Endodermal cell (in vitro differentiated cells): ENCODE data around the gene NOL6. TPM values are rescaled to one million over a fixed set of nuclear protein-coding genes. Genes with fewer than 3 reads are reported as not detected.

Source experiments
- DNase-seq: peaks from one replicate; pipeline ENCODE4 v3.0.0-alpha.2; 2017
- H3K27ac ChIP-seq: 2 replicates; pipeline ENCODE4 v1.5.1; 2013; ENCODE audit warnings: mild to moderate bottlenecking, low read depth, low read length, moderate library complexity
- H3K27me3 ChIP-seq: 2 replicates; pipeline ENCODE4 v1.6.1; 2013; ENCODE audit warnings: mild to moderate bottlenecking, low read length, moderate library complexity; ENCODE audit not compliant: insufficient read depth, control insufficient read depth, poor library complexity, severe bottlenecking
- H3K36me3 ChIP-seq: 2 replicates; pipeline ENCODE4 v1.7.0; 2013; ENCODE audit warnings: mild to moderate bottlenecking, low read length, moderate library complexity; ENCODE audit not compliant: control insufficient read depth, insufficient read depth
- H3K4me1 ChIP-seq: one replicate; pipeline ENCODE4 v1.7.0; 2013; ENCODE audit warnings: low read length; ENCODE audit not compliant: control insufficient read depth, insufficient read depth
- H3K4me3 ChIP-seq: 2 replicates; pipeline ENCODE4 v1.5.1; 2013; ENCODE audit warnings: mild to moderate bottlenecking, low read length, moderate library complexity
- H3K9ac ChIP-seq: 2 replicates; pipeline ENCODE4 v1.6.1; 2013; ENCODE audit warnings: mild to moderate bottlenecking, low read length, moderate library complexity; ENCODE audit not compliant: poor library complexity, severe bottlenecking; ENCODE audit errors: extremely low read depth
- H3K9me3 ChIP-seq: 2 replicates; pipeline ENCODE4 v1.6.1; 2013; ENCODE audit warnings: mild to moderate bottlenecking, low read length, moderate library complexity; ENCODE audit not compliant: control insufficient read depth
- H3K27ac Mint-ChIP-seq: 2 replicates; pipeline ENCODE4 v1.8.0; 2020; ENCODE audit warnings: mixed read lengths
- H3K27me3 Mint-ChIP-seq: 2 replicates; pipeline ENCODE4 v1.8.0; 2021; ENCODE audit warnings: mild to moderate bottlenecking, mixed read lengths; ENCODE audit not compliant: insufficient read depth
- H3K36me3 Mint-ChIP-seq: 2 replicates; pipeline ENCODE4 v1.8.0; 2020; ENCODE audit warnings: low read depth, mixed read lengths
- H3K4me1 Mint-ChIP-seq: 2 replicates; pipeline ENCODE4 v1.8.0; 2020; ENCODE audit warnings: mixed read lengths
- H3K4me3 Mint-ChIP-seq: 2 replicates; pipeline ENCODE4 v1.8.0; 2020; ENCODE audit warnings: mild to moderate bottlenecking, moderate library complexity, mixed read lengths
- H3K9me3 Mint-ChIP-seq: 2 replicates; pipeline ENCODE4 v1.8.0; 2020; ENCODE audit warnings: mild to moderate bottlenecking, mixed read lengths
- CTCF ChIP-seq: fragments of 200-600 bp; sonication (generic); conservative IDR thresholded peaks from 2 replicates; pipeline ENCODE4 v1.5.0; 2021; ENCODE audit warnings: antibody characterized with exemption, mild to moderate bottlenecking
- WGBS, 2 experiments: methylation state at CpG; one replicate each; pipeline versions ENCODE4 v1.1.5 to v1.1.7; 2013; ENCODE audit warnings: missing lambda C conversion rate in 2 of 2, mixed read lengths in 1 of 2; ENCODE audit not compliant: insufficient coverage in 1 of 2, insufficient read length in 1 of 2; 5-methylcytosine and 5-hydroxymethylcytosine counted together
- total RNA-seq, 2 donors: library from RNA; stranded (reverse); fragmentation: NEBNext Ultra II Directional in 1 of 2; extraction: Animal tissue kit (Norgen Biotek cat#: 25700) in 1 of 2; gene quantifications; 2 replicates in 1 of 2; 3 replicates in 1 of 2; pipeline ENCODE4 v1.2.1, GENCODE V29; 2021

The NOL6 gene
- total RNA-seq, 2 donors from 2014 or later: 34.2 to 34.6 TPM

GRCh38 chr9:33475357-33475756, 1.6 kb upstream of the NOL6 start:
- Histone ChIP-seq H3K36me3 (peaks cover 11% of the 10 kb centered on the region), H3K4me1 (no peaks in the 10 kb centered on the region), H3K9me3 (no peaks in the 10 kb centered on the region), H3K4me3 (no peak overlapping the region), H3K27me3 (no peaks in the 10 kb centered on the region), H3K27ac (no peak overlapping the region), H3K9ac (no peak overlapping the region)
- H3K36me3 Mint-ChIP-seq: peaks cover 17% of the 10 kb centered on the region
- H3K9me3 Mint-ChIP-seq: no peaks in the 10 kb centered on the region
- H3K27ac Mint-ChIP-seq: no peak overlapping the region
- H3K4me1 Mint-ChIP-seq: peaks cover 11% of the 10 kb centered on the region
- no peak for DNase-seq
- H3K27me3 Mint-ChIP-seq: no peaks in the 10 kb centered on the region
- H3K4me3 Mint-ChIP-seq: no peak overlapping the region
- WGBS, 2 experiments: 80% methylated on average over 1 of the region's 1 CpG; no CpG with 5 or more reads in 1 of the 2 experiments
- TF ChIP-seq CTCF: no peak

- Histone ChIP-seq H3K9me3 (no peaks in the 10 kb centered on the region), H3K27ac (no peak overlapping the region), H3K9ac (peak overlapping the region; percentile 48), H3K36me3 (peaks cover 30% of the 10 kb centered on the region), H3K4me3 (peak overlapping the region; percentile 100), H3K4me1 (no peaks in the 10 kb centered on the region), H3K27me3 (no peaks in the 10 kb centered on the region)
- Mint-ChIP-seq H3K4me3 (peak overlapping the region; percentile 99), H3K36me3 (peaks cover 39% of the 10 kb centered on the region), H3K27ac (peak overlapping the region; percentile 95), H3K27me3 (no peaks in the 10 kb centered on the region), H3K4me1 (peaks cover 11% of the 10 kb centered on the region), H3K9me3 (no peaks in the 10 kb centered on the region)
- TF ChIP-seq CTCF: no peak
- whole genome bisulfite sequencing, 2 experiments: 15 to 24% methylated on average over 10 to 18 of the region's 18 CpGs
- no peak for DNase-seq
These were observed 676 bp downstream of the NOL6 start for GRCh38 chr9:33472881-33473615.

GRCh38 chr9:33472171-33472880, 1.4 kb downstream of the NOL6 start:
- Histone ChIP-seq H3K36me3 (peaks cover 34% of the 10 kb centered on the region), H3K9me3 (no peaks in the 10 kb centered on the region), H3K27ac (no peak overlapping the region), H3K27me3 (no peaks in the 10 kb centered on the region), H3K9ac (no peak overlapping the region), H3K4me3 (peak overlapping the region; percentile 100), H3K4me1 (no peaks in the 10 kb centered on the region)
- no peaks in the 10 kb centered on the region for H3K9me3 Mint-ChIP-seq
- peak overlapping the region; percentile 99 for H3K4me3 Mint-ChIP-seq
- H3K4me1 Mint-ChIP-seq: peaks cover 11% of the 10 kb centered on the region
- no peaks in the 10 kb centered on the region for H3K27me3 Mint-ChIP-seq
- no peak overlapping the region for H3K27ac Mint-ChIP-seq
- TF ChIP-seq CTCF: no peak
- 93% methylated on average over 11 to 16 of the region's 16 CpGs for WGBS, 2 experiments
- H3K36me3 Mint-ChIP-seq: peaks cover 42% of the 10 kb centered on the region
- DNase-seq: no peak
